ENCODE measurements around the gene CRISP1. TPM values are rescaled to one million over a fixed set of nuclear protein-coding genes. Genes with fewer than 3 reads are reported as not detected.
"Not testable (repeated sequence)": the region's sequence is repeated elsewhere in the genome, so short reads cannot be mapped to it uniquely, and the experiment has no call there.

The CRISP1 gene
- total RNA-seq, 1 donor from 2014 or later, result not detected

DNA sequence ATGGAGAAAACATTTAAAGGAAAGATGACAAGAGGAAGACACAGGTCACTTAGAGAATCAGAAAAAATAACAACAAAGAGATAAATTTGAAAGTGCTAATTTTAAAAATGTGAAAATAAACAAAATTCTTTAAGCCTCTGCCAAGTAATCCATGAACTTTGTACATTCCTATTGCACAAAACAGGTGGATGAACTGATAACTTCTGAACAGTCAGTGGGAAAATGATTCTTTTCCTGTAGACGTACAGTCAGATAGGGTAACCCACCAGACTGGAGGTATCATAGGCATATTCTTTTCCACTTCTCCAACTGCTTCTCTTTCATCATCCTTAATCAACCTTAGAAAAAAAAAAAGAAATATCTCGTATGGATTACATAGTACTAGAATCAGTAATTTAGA is 36.5 kb upstream of the CRISP1 start:
- Histone ChIP-seq H3K4me1 (ENCODE audit: insufficient read depth, low read length) (no peaks in the 10 kb centered on the region), H3K9me3 (ENCODE audit: insufficient read depth, low read depth, low read length) (no peaks in the 10 kb centered on the region), H2AFZ (ENCODE audit: low read depth, low read length) (no peak overlapping the region), H3K27me3 (ENCODE audit: insufficient read depth, low read length) (peaks cover 2% of the 10 kb centered on the region), H3K27ac (ENCODE audit: low read depth, low read length) (no peak overlapping the region), H3K4me3 (ENCODE audit: insufficient read depth, low read depth, low read length) (no peak overlapping the region), H3K4me2 (ENCODE audit: low read length) (no peak overlapping the region), H3K9ac (ENCODE audit: low read length) (no peak overlapping the region), H3K36me3 (ENCODE audit: insufficient read depth, low read length) (no peaks in the 10 kb centered on the region), H3K79me2 (ENCODE audit: insufficient read depth, low read length) (no peaks in the 10 kb centered on the region), H4K20me1 (ENCODE audit: insufficient read depth, low read length) (no peaks in the 10 kb centered on the region)
- DNase-seq (ENCODE audit: low read depth) (no peak), FAIRE-seq (no peak)
- Mint-ChIP-seq H3K4me3 (ENCODE audit: unreplicated experiment) (no peak overlapping the region), H3K4me1 (ENCODE audit: low read depth, unreplicated experiment) (no peaks in the 10 kb centered on the region), H3K27me3 (ENCODE audit: low read depth, unreplicated experiment) (peaks cover 3% of the 10 kb centered on the region), H3K9me3 (ENCODE audit: unreplicated experiment) (no peaks in the 10 kb centered on the region), H3K27ac (ENCODE audit: unreplicated experiment) (no peak overlapping the region), H3K36me3 (ENCODE audit: low read depth, unreplicated experiment) (no peaks in the 10 kb centered on the region)
- TF ChIP-seq, protein P1, sequence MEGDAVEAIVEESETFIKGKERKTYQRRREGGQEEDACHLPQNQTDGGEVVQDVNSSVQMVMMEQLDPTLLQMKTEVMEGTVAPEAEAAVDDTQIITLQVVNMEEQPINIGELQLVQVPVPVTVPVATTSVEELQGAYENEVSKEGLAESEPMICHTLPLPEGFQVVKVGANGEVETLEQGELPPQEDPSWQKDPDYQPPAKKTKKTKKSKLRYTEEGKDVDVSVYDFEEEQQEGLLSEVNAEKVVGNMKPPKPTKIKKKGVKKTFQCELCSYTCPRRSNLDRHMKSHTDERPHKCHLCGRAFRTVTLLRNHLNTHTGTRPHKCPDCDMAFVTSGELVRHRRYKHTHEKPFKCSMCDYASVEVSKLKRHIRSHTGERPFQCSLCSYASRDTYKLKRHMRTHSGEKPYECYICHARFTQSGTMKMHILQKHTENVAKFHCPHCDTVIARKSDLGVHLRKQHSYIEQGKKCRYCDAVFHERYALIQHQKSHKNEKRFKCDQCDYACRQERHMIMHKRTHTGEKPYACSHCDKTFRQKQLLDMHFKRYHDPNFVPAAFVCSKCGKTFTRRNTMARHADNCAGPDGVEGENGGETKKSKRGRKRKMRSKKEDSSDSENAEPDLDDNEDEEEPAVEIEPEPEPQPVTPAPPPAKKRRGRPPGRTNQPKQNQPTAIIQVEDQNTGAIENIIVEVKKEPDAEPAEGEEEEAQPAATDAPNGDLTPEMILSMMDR (IDR thresholded peaks at IDR 0.05; ENCODE audit: insufficient read depth, low read depth, low read length), result no peak
- TF ChIP-seq EZH2 (IDR thresholded peaks at IDR 0.05; ENCODE audit: insufficient read depth, low read length), result no peak

DNA sequence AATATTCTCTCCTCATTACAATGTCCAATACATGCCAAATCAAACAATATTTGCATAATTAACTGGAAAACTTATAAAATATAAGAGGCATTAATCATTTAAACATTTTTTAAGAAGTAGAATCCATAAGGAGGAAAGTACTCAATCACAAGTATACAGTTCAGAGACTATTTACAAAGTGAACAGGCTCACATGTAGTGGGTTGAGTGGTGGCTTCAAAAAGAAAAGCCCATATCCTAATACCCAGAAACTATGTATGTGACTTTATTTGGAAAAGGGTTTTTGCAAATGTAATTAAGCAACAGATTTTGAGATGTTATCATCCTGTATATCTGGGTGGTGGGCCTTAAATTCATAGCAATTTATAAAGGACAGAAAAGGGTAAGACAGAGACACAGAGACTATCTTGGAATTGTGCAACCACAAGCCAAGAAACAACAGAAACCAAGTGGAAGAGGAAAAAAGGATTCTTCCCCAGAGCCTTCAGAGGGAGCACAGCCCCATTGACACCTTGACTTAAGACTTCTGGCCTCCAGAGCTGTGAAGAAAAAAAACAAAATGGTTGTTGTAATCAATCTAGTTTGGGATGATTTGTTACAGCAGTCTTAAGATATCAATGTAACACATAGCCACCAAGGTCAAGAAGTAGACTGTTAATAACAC is 32.7 kb upstream of the CRISP1 start:
- Mint-ChIP-seq H3K36me3 (ENCODE audit: low read depth, unreplicated experiment) (no peaks in the 10 kb centered on the region), H3K4me3 (ENCODE audit: unreplicated experiment) (no peak overlapping the region), H3K9me3 (ENCODE audit: unreplicated experiment) (peaks cover 9% of the 10 kb centered on the region), H3K27ac (ENCODE audit: unreplicated experiment) (no peak overlapping the region), H3K4me1 (ENCODE audit: low read depth, unreplicated experiment) (no peaks in the 10 kb centered on the region), H3K27me3 (ENCODE audit: low read depth, unreplicated experiment) (peaks cover 3% of the 10 kb centered on the region)
- H3K27me3 ChIP-seq (ENCODE audit: insufficient read depth, low read length), result peaks cover 2% of the 10 kb centered on the region
- H3K79me2 ChIP-seq (ENCODE audit: insufficient read depth, low read length), result no peaks in the 10 kb centered on the region
- H3K4me2 ChIP-seq (ENCODE audit: low read length), result no peak overlapping the region
- no peaks in the 10 kb centered on the region for H3K36me3 ChIP-seq (ENCODE audit: insufficient read depth, low read length)
- H4K20me1 ChIP-seq (ENCODE audit: insufficient read depth, low read length), result no peaks in the 10 kb centered on the region
- no peak overlapping the region for H2AFZ ChIP-seq (ENCODE audit: low read depth, low read length)
- H3K9ac ChIP-seq (ENCODE audit: low read length), result no peak overlapping the region
- FAIRE-seq (no peak), DNase-seq (ENCODE audit: low read depth) (no peak)
- no peak overlapping the region for H3K4me3 ChIP-seq (ENCODE audit: insufficient read depth, low read depth, low read length)
- no peaks in the 10 kb centered on the region for H3K4me1 ChIP-seq (ENCODE audit: insufficient read depth, low read length)
- TF ChIP-seq EZH2 (IDR thresholded peaks at IDR 0.05; ENCODE audit: insufficient read depth, low read length), result no peak
- TF ChIP-seq, protein P1 (IDR thresholded peaks at IDR 0.05; ENCODE audit: insufficient read depth, low read depth, low read length), result no peak
- no peak overlapping the region for H3K27ac ChIP-seq (ENCODE audit: low read depth, low read length)
- no peaks in the 10 kb centered on the region for H3K9me3 ChIP-seq (ENCODE audit: insufficient read depth, low read depth, low read length)

DNA sequence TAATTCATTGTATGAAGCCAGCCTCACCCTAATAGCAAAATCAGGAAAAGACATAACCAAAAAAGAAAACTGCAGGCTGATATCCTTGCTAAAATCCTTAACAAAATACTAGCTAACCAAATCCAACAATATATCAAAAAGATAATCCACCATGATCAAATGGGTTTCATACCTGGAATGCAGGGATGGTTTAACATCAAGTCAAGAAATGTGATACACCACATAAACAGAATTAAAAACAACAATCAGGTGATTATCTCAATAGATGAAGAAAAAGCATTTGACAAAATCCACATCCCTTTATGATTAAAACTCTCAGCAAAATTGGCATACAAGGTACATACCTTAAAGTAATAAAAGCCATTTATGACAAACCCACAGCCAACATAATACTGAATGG is 29.2 kb upstream of the CRISP1 start:
- not testable (repeated sequence) for FAIRE-seq; H3K4me1 Mint-ChIP-seq (ENCODE audit: low read depth, unreplicated experiment); H3K27ac Mint-ChIP-seq (ENCODE audit: unreplicated experiment); H3K4me2 ChIP-seq (ENCODE audit: low read length); H2AFZ ChIP-seq (ENCODE audit: low read depth, low read length); H3K36me3 ChIP-seq (ENCODE audit: insufficient read depth, low read length); H3K36me3 Mint-ChIP-seq (ENCODE audit: low read depth, unreplicated experiment); H3K9ac ChIP-seq (ENCODE audit: low read length); H3K27ac ChIP-seq (ENCODE audit: low read depth, low read length); H3K9me3 Mint-ChIP-seq (ENCODE audit: unreplicated experiment); H3K4me3 Mint-ChIP-seq (ENCODE audit: unreplicated experiment); H3K4me1 ChIP-seq (ENCODE audit: insufficient read depth, low read length); DNase-seq (ENCODE audit: low read depth); H3K79me2 ChIP-seq (ENCODE audit: insufficient read depth, low read length); H3K9me3 ChIP-seq (ENCODE audit: insufficient read depth, low read depth, low read length); H3K4me3 ChIP-seq (ENCODE audit: insufficient read depth, low read depth, low read length); H3K27me3 Mint-ChIP-seq (ENCODE audit: low read depth, unreplicated experiment); H3K27me3 ChIP-seq (ENCODE audit: insufficient read depth, low read length); H4K20me1 ChIP-seq (ENCODE audit: insufficient read depth, low read length)

All from astrocyte (in vitro differentiated cells and primary cell).